ENCODE measurements around the gene FERD3L.

The FERD3L gene

DNA sequence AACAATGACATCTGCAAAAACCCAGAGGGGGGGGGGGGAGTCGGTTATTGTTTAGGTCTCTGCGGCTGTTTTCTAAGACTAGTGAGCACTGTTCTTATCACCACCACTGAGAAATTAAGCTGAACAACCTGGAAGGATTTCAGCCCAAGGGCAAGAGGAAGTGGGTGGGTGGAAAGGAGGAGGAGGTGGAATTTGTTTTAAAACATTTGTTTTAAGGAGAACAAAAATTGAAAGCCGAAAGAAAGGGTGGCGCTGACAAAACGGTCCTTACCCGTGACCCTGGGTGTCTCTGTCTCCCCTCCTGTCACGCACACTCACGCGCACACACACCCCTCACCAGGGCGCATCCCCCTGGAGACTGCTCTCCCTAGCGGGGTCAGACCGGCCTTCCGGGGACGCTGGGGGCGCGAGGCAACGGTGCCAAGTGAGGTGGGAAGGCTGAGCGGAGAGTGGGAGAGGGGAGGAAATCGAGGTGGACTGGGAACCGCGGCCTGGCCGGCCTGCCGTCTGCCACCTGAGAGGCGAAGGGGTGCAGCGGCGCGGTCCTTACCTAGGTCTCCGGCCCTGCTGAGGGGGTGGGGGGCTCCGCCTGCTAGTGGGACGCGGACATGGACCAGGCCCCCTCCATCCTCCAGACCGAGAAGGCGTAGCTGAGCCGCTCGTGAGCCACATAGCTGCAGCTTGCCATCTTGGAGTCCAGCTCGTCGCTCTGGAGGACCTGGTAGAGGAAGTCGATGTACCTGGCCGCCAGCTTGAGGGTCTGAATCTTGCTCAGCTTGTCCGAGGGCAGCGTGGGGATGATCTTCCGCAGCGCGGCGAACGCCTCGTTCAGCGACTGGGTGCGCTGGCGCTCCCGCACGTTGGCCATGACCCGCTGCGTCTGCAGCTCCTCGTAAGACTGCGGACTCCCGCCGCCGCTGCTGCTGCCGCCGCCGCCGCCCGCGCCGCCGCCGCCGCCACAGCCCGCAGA is 28.8 kb downstream of the FERD3L start:
- no peak for DNase-seq

DNA sequence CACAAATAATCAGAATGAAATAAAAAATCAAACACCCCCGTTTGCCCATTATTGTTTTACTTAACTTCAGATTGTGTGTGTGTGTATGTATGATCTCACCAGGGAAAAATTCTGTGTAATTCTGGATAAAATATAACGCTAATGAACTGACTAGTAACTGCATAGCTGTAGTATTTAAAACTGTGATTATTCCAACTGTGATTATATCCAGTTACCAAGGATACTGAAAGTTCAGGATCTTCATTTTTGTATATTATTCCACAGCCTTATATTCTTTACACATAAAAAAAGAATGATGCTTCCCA is 30.7 kb downstream of the FERD3L start:
- DNase-seq = no peak

- no peak for DNase-seq
Measured at GRCh38 chr7:19113855-19114550, 31.2 kb downstream of the FERD3L start.

DNA sequence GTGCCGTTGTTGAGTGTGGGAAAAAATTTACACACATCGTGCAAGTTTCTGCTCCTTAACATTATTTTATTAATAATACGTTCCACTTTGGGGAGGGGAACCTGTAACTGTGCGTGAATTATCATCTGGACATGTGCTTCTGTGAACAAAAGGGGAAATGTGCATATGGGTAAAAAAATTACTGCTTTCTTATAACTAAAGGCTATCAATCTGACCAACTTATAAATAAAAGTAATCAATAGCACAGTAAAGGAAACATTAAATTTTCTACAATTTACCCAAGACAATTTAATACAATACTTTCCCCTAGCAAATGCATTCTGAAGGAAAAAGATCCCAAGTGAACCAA is 32.2 kb downstream of the FERD3L start:
- DNase-seq = no peak

DNA sequence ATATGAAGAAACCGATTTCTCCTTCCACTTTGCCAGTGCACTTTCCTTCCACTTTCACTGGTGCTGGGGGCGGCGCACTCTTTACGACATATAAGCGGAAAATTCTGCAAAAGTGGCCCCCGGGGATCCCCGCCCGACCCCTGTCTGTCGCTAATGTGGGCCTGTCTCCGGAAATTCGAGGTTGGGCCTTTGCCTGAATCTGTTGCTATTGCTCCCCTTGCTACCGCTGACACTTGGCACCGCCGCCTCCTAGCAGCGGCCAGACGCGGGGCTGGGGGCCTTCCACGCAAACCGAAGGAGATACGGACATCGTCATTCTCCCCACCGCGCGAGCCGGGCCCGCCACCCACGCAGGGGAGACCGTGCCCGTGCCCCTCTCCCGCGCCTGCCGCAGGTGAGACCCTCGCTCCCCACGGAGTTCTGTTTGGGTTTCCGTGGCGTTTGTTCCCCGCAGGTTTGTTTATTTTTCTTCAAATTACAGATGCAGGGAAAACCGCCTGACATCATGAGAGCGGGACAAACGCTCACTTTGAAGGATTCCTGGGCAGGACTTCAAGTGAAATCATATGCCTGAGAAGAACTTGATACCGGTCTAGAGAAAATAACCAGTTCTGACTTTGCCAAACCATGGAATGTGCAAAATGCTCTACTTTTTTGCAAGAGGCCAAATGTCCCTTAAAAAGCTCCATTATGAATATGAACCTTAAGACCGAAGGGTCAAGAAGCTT is 32.8 kb downstream of the FERD3L start:
- DNase-seq = no peak

DNA sequence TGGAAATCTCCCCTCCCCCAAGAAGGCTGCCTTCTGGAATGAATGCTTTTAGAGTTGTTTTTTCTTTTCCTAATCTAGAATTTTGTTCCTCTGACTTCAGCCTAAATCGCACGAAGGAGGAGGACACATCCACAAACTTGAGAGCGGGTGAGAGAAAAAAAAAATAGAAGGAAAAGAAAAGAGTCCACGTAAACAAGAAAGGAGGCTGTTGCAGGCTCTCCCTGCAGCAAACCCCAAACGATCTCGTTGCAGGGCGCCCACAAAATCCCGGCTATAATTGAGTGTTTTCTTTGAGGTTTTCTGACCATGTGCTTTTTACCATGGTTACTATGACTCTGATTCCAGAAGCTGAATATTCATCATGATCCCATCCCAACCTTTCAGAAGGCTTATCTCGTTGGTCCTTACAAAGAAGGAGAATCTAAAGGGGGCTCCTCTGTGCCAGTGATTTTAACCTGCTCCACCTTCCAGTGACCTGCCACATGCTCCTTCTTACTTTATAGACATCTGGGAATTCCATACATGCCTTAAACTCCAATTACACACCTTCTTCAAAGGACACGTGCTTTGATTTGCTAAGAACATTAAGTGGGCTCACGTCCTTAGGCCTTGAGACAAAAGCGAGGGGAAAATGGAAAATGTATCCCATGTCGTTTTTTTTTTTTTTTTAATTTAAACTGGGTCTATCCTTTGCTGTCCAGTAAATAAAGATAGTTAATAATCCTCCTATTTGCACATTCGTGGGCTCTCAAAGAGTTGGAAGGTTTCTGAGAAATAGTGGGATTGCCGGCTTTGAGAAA is 33.5 kb downstream of the FERD3L start:
- DNase-seq = no peak

DNA sequence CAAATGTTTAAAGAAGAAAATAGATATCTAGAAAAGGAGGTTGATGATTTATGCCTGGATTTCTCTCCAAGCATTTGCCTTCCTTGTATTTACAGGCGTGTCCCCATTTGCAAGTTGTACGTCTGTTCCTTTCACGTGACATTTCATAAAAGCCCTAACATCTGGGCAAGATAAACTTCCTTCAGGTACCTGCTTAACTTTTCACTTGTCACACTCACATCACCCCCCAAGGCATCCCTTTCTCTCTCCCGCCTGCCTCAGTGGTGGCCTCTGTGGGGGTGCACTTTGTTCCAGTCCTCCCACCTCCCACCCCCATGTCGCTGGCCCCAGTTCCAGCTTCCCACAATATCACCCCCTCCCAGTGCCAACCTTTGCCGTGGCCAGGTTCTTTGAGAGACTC is 34.4 kb downstream of the FERD3L start:
- no peak for DNase-seq

- DNase-seq = no peak
Measured at GRCh38 chr7:19110026-19110730, 35.0 kb downstream of the FERD3L start.

- DNase-seq = no peak
Measured at GRCh38 chr7:19109000-19109946, 35.9 kb downstream of the FERD3L start.

DNA sequence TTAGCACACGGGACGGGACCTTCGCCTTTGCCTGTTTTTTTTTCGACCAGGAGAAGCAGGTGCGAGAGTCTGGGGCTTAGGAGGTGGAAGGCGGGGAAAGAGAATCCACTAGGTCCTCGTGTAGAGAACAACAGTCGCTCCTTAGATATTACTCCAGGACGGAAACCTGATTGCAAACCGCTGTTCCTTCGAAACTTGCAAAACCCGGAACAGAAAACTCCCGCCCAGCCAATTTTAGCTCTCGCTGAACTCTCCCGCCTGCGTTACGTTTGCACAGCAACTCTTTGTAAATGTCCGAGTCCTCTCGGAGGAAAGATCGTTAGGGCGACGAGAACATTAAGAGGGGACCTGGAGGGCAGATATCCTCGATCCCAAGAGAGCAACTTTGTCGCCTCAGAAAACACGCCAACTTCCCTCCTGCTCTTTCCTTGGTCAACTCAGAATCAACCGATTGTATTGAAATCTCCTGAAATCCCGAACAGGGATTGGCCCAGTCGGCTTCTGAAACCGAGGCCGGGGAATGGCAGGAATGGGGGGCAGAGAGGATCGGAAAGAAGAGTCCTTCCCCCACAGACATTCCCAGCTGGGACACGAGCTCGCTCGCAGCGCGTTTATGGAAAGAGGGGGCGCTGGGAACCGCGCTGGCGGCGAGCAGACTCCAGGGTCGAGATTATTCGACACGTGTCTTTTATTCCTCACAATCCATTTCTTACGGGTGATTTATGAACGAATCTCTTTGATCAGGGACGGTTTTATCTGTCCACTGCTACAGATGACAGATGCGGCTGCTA is 37.7 kb downstream of the FERD3L start:
- no peak for DNase-seq

DNA sequence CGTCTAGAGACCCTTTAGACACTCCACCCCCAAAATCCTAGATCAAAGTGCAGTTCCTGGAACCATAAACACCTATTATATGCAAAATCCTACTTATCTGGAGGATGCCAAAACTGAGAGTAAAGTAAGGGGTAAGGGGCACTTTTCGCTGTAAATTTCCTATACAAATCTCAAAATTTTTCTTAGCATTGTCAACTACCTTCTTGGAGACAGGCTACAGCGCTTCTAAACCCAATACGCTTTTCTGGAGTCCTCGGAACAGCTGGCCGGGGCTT is 38.2 kb downstream of the FERD3L start:
- DNase-seq = no peak

GRCh38 chr7:19106241-19107080 is 38.8 kb downstream of the FERD3L start:
- DNase-seq = no peak

- no peak for DNase-seq
Measured at GRCh38 chr7:19105546-19105945, 39.7 kb downstream of the FERD3L start.

DNA sequence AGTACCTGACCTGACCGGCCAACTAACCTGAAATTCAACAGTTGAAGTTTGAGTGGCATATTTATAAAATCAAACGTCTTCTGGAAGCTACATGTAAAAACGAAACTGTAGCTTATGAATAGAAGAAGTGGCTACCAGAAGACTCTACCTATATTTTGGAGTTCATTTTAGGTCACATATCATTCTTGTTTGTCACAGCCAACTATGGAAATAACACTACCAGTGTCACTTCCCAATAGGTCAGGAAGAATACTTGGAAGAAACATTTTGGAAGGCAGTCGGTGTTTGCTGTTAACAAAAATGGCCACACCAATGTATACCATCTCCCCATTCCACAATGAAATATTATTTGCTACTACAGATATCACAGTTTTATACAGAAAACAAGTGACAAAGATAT is 40.4 kb downstream of the FERD3L start:
- no peak for DNase-seq

DNA sequence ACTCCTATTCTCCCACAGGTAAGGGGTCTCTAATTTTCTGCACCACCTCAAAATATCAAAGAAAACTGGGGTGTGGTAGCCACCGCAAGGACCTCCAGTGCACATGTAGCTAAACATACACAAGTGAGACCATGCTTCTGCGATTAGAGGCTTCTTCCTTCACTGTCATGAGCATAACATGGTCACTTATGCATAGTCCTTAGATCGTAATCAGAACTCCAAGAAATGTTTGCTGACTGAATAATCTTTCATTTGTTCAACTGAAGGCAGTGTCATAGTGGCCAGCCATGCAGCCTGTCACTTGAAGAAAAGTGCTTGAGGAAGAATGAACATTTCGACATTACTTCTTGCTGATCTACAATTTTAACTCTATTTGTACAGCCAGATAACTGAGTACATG is 42.3 kb downstream of the FERD3L start:
- DNase-seq = no peak

GRCh38 chr7:19101909-19102308 is 43.3 kb downstream of the FERD3L start:
- DNase-seq = no peak

DNA sequence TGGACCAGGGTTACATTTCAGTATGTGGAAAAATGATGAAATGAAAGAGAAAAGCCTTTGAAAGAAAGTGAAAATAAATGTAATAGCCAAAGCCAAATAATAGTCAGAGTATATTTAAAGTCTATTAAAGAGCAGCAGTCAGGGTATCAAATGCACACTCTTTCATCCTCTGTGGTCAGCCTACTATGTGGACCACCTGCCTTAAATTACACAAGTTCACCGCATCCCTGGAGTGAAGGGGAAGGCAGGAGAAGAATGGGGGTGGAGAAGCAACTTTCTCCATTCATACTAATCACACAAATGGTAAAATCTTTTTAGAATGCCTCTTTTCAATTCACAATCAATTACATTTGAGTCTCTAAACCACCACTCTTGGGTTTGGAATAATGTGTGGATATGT is 43.7 kb downstream of the FERD3L start:
- no peak for DNase-seq

GRCh38 chr7:19099924-19100323 is 45.3 kb downstream of the FERD3L start:
- no peak for DNase-seq

- no peak for DNase-seq
Measured at GRCh38 chr7:19099194-19099593, 46.0 kb downstream of the FERD3L start.

GRCh38 chr7:19098510-19098909 is 46.7 kb downstream of the FERD3L start:
- no peak for DNase-seq

Data from stimulated activated CD4-positive, alpha-beta T cell treated with anti-CD3 and anti-CD28 coated beads, Interleukin-2, amount 100 ng/mL, for 48 hours (primary cell).